ENCODE data around the gene EGFR.

Gene EGFR

GRCh38 chr7:55018361-55019190 is at the start of gene EGFR:
Gene EGFR, plus strand, starts transcription at chr7:55019017. Its CDS starts 261 bp downstream, at chr7:55019278.
- DNase-seq, result peak; percentile 60

GRCh38 chr7:54969208-54969967 is 49.4 kb upstream of the EGFR start:
- DNase-seq, result no peak

- no peak for DNase-seq
Observed at GRCh38 chr7:54972733-54973294, 46.0 kb upstream of the EGFR start.

GRCh38 chr7:54978364-54979116 is 40.3 kb upstream of the EGFR start:
- DNase-seq, result no peak

- DNase-seq, result no peak
Observed at GRCh38 chr7:54980521-54980920, 38.3 kb upstream of the EGFR start.

- DNase-seq, result no peak
Observed at GRCh38 chr7:54981913-54982312, 36.9 kb upstream of the EGFR start.

- no peak for DNase-seq
Observed at GRCh38 chr7:54985426-54986330, 33.1 kb upstream of the EGFR start.

- DNase-seq, result no peak
Observed at GRCh38 chr7:54986716-54987115, 32.1 kb upstream of the EGFR start.

- DNase-seq, result no peak
Observed at GRCh38 chr7:54987772-54988171, 31.0 kb upstream of the EGFR start.

GRCh38 chr7:54988516-54988915 is 30.3 kb upstream of the EGFR start:
- DNase-seq, result no peak

- DNase-seq, result no peak
Observed at GRCh38 chr7:54989453-54990225, 29.2 kb upstream of the EGFR start.

- DNase-seq, result no peak
Observed at GRCh38 chr7:54991341-54991740, 27.5 kb upstream of the EGFR start.

- DNase-seq, result no peak
Observed at GRCh38 chr7:54992871-54993475, 25.8 kb upstream of the EGFR start.

GRCh38 chr7:54995166-54995565 is 23.7 kb upstream of the EGFR start:
- DNase-seq, result no peak

GRCh38 chr7:54995610-54996363 is 23.0 kb upstream of the EGFR start:
- no peak for DNase-seq

- DNase-seq, result no peak
Observed at GRCh38 chr7:54996391-54996790, 22.4 kb upstream of the EGFR start.

GRCh38 chr7:55004579-55004978 is 14.2 kb upstream of the EGFR start:
- DNase-seq, result no peak

GRCh38 chr7:55005241-55005851 is 13.5 kb upstream of the EGFR start:
- DNase-seq, result no peak

- no peak for DNase-seq
Observed at GRCh38 chr7:55006499-55006898, 12.3 kb upstream of the EGFR start.

Data from midbrain (tissue), 1 donor.